ENCODE results near the gene APBB1IP. TPM values are rescaled to one million over a fixed set of nuclear protein-coding genes. Genes with fewer than 3 reads are reported as not detected.

Gene APBB1IP
- polyA plus RNA-seq, 3 donors: 24.6 to 78.7 (median 45.4) TPM

DNA sequence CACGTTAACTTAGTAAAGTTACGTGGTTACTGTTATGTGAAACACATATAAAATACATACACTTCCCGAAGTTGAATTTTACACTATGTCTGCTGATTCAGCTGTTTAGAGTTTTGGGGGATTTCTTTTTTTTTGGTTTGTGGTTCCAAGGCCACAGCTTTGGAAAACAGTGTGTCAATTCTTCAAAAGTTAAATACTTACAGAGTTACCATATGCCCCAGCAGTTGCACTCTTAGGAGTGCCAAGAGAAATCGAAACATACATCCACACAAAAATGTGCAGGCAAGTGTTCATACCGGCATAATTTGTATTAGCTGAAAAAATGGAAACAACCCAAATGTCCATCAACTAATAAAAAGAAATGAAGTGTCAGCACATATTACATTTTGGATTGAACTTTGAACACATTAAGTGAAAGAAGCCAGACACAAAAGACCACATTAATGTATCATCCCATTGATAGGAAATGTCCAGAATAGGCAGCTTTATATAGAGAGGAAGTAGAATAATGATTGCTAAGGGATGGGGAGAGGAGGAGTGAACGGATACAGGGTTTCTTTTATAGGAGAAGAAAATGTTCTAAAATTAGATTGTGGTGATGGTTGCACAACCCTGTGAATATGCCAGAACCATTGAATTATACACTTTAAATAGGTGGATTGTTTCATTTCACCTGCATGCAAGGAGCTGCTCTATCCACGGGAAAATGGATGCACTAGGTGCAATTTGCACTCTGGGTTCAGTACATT, 17.6 kb downstream of the APBB1IP start:
- peaks cover 60% of the 10 kb centered on the region for H3K4me1 Mint-ChIP-seq
- peak overlapping the region; percentile 14 to 87 (median 55) for H3K27ac Mint-ChIP-seq
- H3K36me3 Mint-ChIP-seq: peaks cover 34 to 38% of the 10 kb centered on the region in 2 donors
- intact Hi-C loops (cut with micrococcal nuclease): no loop called here
- H3K4me1 ChIP-seq (ENCODE audit: control insufficient read depth in 1 of 2, insufficient read depth in 2 of 2, low read length in 2 of 2): peaks cover 36 to 39% of the 10 kb centered on the region in 2 donors
- H3K4me3 ChIP-seq (replicated peaks in 1 of 3; ENCODE audit: low read depth in 2 of 3, low read length in 3 of 3): peak overlapping the region in 1 of 3 experiments; percentile 7
- no peaks in the 10 kb centered on the region for H3K27me3 ChIP-seq (ENCODE audit: control insufficient read depth in 2 of 2, insufficient read depth in 2 of 2, low read length in 2 of 2)
- H3K4me3 Mint-ChIP-seq: peak overlapping the region; percentile 36 to 43
- no peak for DNase-seq
- WGBS (ENCODE audit: insufficient coverage): 27% methylated on average over 1 of the region's 7 CpGs
- H3K79me2 ChIP-seq (ENCODE audit: insufficient read depth, low read length): peaks cover 99% of the 10 kb centered on the region
- H3K27me3 Mint-ChIP-seq (ENCODE audit: low read depth in 3 of 3): no peaks in the 10 kb centered on the region
- H3K9me3 Mint-ChIP-seq: peaks cover 0 to 2% (median 0%) of the 10 kb centered on the region in 7 donors
- H2AFZ ChIP-seq (ENCODE audit: insufficient read depth, low read depth, low read length, poor library complexity, severe bottlenecking): no peak overlapping the region
- H4K20me1 ChIP-seq (ENCODE audit: insufficient read depth, low read length): peaks cover 95% of the 10 kb centered on the region
- TF ChIP-seq, protein P1, sequence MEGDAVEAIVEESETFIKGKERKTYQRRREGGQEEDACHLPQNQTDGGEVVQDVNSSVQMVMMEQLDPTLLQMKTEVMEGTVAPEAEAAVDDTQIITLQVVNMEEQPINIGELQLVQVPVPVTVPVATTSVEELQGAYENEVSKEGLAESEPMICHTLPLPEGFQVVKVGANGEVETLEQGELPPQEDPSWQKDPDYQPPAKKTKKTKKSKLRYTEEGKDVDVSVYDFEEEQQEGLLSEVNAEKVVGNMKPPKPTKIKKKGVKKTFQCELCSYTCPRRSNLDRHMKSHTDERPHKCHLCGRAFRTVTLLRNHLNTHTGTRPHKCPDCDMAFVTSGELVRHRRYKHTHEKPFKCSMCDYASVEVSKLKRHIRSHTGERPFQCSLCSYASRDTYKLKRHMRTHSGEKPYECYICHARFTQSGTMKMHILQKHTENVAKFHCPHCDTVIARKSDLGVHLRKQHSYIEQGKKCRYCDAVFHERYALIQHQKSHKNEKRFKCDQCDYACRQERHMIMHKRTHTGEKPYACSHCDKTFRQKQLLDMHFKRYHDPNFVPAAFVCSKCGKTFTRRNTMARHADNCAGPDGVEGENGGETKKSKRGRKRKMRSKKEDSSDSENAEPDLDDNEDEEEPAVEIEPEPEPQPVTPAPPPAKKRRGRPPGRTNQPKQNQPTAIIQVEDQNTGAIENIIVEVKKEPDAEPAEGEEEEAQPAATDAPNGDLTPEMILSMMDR (IDR thresholded peaks at IDR 0.05): no peak
- H3K36me3 ChIP-seq (replicated peaks in 1 of 2; ENCODE audit: control insufficient read depth in 1 of 2, insufficient read depth in 2 of 2, low read length in 2 of 2): peaks cover 7 to 22% of the 10 kb centered on the region in 2 donors
- H3K27ac ChIP-seq (ENCODE audit: low read depth in 1 of 2, low read length in 2 of 2): peak overlapping the region in 1 of 2 donors; percentile 70
- peak overlapping the region; percentile 18 for H3K4me2 ChIP-seq (replicated peaks; ENCODE audit: extremely low read depth, low read length, poor library complexity, severe bottlenecking)
- no peak overlapping the region for H3K9ac ChIP-seq (ENCODE audit: insufficient read depth, low read length, poor library complexity, severe bottlenecking)
- no peaks in the 10 kb centered on the region for H3K9me3 ChIP-seq (replicated peaks in 1 of 2; ENCODE audit: control insufficient read depth in 1 of 2, insufficient read depth in 1 of 2, low read length in 2 of 2)

DNA sequence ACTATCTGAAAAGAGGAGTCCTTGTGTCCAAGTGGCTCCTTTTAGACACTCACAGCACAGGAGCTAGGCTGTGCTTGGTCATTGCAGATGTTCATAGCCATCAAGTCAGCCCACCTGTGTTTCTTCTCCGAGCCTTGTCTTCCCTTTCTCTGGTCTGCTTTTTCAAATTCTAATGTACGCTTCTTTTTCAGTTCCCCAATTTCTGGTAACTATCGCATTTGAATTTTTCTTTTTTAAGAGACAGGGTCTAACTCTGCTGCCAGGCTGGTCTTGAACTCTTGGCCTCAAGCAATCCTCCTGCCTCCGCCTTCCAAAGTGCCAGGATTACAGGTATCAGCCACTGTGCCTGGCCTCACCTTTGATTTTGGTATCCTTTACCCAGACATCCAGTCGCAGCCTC, 18.9 kb downstream of the APBB1IP start:
- H3K27ac Mint-ChIP-seq: peak overlapping the region; percentile 77 to 92 (median 86)
- no peak for DNase-seq
- Histone ChIP-seq H3K36me3 (replicated peaks in 1 of 2; ENCODE audit: control insufficient read depth in 1 of 2, insufficient read depth in 2 of 2, low read length in 2 of 2) (peaks cover 5 to 25% of the 10 kb centered on the region in 2 donors), H3K4me1 (ENCODE audit: control insufficient read depth in 1 of 2, insufficient read depth in 2 of 2, low read length in 2 of 2) (peaks cover 36 to 39% of the 10 kb centered on the region in 2 donors), H3K9me3 (replicated peaks in 1 of 2; ENCODE audit: control insufficient read depth in 1 of 2, insufficient read depth in 1 of 2, low read length in 2 of 2) (no peaks in the 10 kb centered on the region), H3K4me3 (replicated peaks in 1 of 3; ENCODE audit: low read depth in 2 of 3, low read length in 3 of 3) (peak overlapping the region in 1 of 3 experiments; percentile 4), H3K79me2 (ENCODE audit: insufficient read depth, low read length) (peaks cover 99% of the 10 kb centered on the region), H2AFZ (ENCODE audit: insufficient read depth, low read depth, low read length, poor library complexity, severe bottlenecking) (no peak overlapping the region), H3K4me2 (replicated peaks; ENCODE audit: extremely low read depth, low read length, poor library complexity, severe bottlenecking) (peak overlapping the region; percentile 1), H3K27ac (ENCODE audit: low read depth in 1 of 2, low read length in 2 of 2) (peak overlapping the region; percentile 43 to 70), H4K20me1 (ENCODE audit: insufficient read depth, low read length) (peaks cover 94% of the 10 kb centered on the region), H3K27me3 (ENCODE audit: control insufficient read depth in 2 of 2, insufficient read depth in 2 of 2, low read length in 2 of 2) (no peaks in the 10 kb centered on the region), H3K9ac (ENCODE audit: insufficient read depth, low read length, poor library complexity, severe bottlenecking) (no peak overlapping the region)
- TF ChIP-seq, protein P1 (IDR thresholded peaks at IDR 0.05): no peak
- H3K27me3 Mint-ChIP-seq (ENCODE audit: low read depth in 3 of 3): no peaks in the 10 kb centered on the region
- H3K4me1 Mint-ChIP-seq: peaks cover 57% of the 10 kb centered on the region
- H3K36me3 Mint-ChIP-seq: peaks cover 28 to 39% of the 10 kb centered on the region in 2 donors
- H3K9me3 Mint-ChIP-seq: peaks cover 0 to 2% (median 0%) of the 10 kb centered on the region in 7 donors
- 31% methylated on average over 5 of the region's 5 CpGs for WGBS (ENCODE audit: insufficient coverage)
- peak overlapping the region in 1 of 2 donors; percentile 52 for H3K4me3 Mint-ChIP-seq
- intact Hi-C loops (cut with micrococcal nuclease): no loop called here

Measured in CD14-positive monocyte (primary cell).